Measurements from ENCODE around the gene GNAT1.

DNA sequence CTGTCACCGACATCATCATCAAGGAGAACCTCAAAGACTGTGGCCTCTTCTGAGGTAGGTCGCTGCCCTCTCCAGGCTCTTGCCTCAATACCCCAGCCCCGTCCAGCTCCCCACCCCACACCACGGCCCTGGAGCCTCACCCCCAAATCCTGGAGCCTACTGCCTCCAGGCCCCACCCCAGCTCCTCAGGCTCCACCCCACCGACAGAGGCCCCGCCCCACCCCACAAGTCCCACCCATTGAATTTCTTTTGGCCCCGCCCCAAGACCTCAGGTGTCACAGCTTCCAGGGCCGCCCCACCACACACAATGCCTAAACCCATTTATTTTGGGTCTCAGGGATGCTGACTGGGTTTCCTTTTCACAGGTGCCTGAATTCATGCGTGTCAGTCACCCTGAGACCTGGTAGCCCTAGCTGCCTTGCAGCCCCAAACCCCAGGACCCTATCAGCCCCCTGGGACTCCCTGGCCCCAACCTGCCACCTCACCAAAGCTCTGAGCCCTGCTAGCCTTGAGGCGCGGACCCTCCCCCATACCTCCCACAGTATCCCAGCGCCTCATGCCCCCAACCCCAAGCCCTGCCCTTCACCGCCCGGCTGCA, 3.6 kb downstream of the GNAT1 start:
- TF ChIP-seq, protein P1, sequence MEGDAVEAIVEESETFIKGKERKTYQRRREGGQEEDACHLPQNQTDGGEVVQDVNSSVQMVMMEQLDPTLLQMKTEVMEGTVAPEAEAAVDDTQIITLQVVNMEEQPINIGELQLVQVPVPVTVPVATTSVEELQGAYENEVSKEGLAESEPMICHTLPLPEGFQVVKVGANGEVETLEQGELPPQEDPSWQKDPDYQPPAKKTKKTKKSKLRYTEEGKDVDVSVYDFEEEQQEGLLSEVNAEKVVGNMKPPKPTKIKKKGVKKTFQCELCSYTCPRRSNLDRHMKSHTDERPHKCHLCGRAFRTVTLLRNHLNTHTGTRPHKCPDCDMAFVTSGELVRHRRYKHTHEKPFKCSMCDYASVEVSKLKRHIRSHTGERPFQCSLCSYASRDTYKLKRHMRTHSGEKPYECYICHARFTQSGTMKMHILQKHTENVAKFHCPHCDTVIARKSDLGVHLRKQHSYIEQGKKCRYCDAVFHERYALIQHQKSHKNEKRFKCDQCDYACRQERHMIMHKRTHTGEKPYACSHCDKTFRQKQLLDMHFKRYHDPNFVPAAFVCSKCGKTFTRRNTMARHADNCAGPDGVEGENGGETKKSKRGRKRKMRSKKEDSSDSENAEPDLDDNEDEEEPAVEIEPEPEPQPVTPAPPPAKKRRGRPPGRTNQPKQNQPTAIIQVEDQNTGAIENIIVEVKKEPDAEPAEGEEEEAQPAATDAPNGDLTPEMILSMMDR (IDR thresholded peaks at IDR 0.05; ENCODE audit: low read depth, low read length) = no peak
- no peak for TF ChIP-seq EZH2phosphoT487 (IDR thresholded peaks at IDR 0.05; ENCODE audit: low read depth)

Measured in OCI-LY3 (cell line).